ENCODE measurements around the gene ZDHHC11. TPM values are rescaled to one million over a fixed set of nuclear protein-coding genes. Genes with fewer than 3 reads are reported as not detected.

The ZDHHC11 gene
- total and polyA plus RNA-seq, 2 of the 4 experiments (the other 2 are of a cell fraction) = 0.36 to 1.6 TPM

GRCh38 chr5:801472-801871 lies 49.3 kb downstream of the ZDHHC11 start:
- Histone ChIP-seq H3K23ac (ENCODE audit: low read depth, low read length) (no peak overlapping the region), H2BK120ac (ENCODE audit: low read depth, low read length) (no peak overlapping the region), H2BK5ac (ENCODE audit: low read depth, low read length, poor library complexity, severe bottlenecking) (no peak overlapping the region), H2BK15ac (ENCODE audit: low read depth, low read length) (no peak overlapping the region), H3K9ac (ENCODE audit: low read depth, low read length) (no peak overlapping the region), H3K56ac (ENCODE audit: extremely low read depth, insufficient read depth, low read length) (no peak overlapping the region), H3K79me1 (ENCODE audit: low read depth in 1 of 2, low read length in 2 of 2) (no peaks in the 10 kb centered on the region), H3K27ac (ENCODE audit: insufficient read depth, low read length) (no peak overlapping the region), H3K4ac (ENCODE audit: low read depth, low read length) (no peak overlapping the region), H3K4me3 (ENCODE audit: insufficient read depth, low read depth, low read length) (no peak overlapping the region), H4K5ac (ENCODE audit: low read depth, low read length) (no peak overlapping the region), H3K36me3 (ENCODE audit: control insufficient read depth, insufficient read depth, low read length) (no peaks in the 10 kb centered on the region), H3K27me3 (ENCODE audit: control insufficient read depth, insufficient read depth, low read length) (peaks cover 3% of the 10 kb centered on the region; the same call in 1 of the 2 replicates), H3K18ac (ENCODE audit: low read depth, low read length) (no peak overlapping the region), H3K4me1 (ENCODE audit: control insufficient read depth, insufficient read depth, low read length) (no peaks in the 10 kb centered on the region), H3K9me3 (ENCODE audit: control insufficient read depth, insufficient read depth, low read length) (no peaks in the 10 kb centered on the region), H2BK20ac (ENCODE audit: low read depth, low read length) (no peak overlapping the region), H4K8ac (ENCODE audit: low read depth in 2 of 2, low read length in 2 of 2) (no peak overlapping the region), H2AK5ac (ENCODE audit: low read depth, low read length) (no peak overlapping the region), H3K9me1 (ENCODE audit: insufficient read depth, low read length) (no peaks in the 10 kb centered on the region), H2AFZ (replicated peaks; ENCODE audit: low read length, poor library complexity) (no peak overlapping the region), H4K20me1 (ENCODE audit: insufficient read depth, low read length) (no peaks in the 10 kb centered on the region), H4K91ac (ENCODE audit: insufficient read depth, low read depth, low read length) (no peak overlapping the region), H2AK9ac (replicated peaks; ENCODE audit: low read depth, low read length, poor library complexity) (no peak overlapping the region), H3K14ac (replicated peaks; ENCODE audit: low read depth, low read length) (no peak overlapping the region), H3K4me2 (ENCODE audit: low read depth, low read length) (no peak overlapping the region; the same call in 1 of the 2 replicates)
- DNase-seq (no peak), ATAC-seq (ENCODE audit: low read depth) (no peak)
- WGBS, 2 experiments (ENCODE audit: extremely low coverage in 2 of 2, insufficient read length in 1 of 2) = no CpG with 5 or more reads among the region's 6 CpGs
- BruUV-seq (replicated peaks) = no TSS peak
- dilution Hi-C loops (cut with HindIII; ENCODE audit: low sequenced_read_pairs, unreplicated experiment) = no loop called here
- intact Hi-C loops (cut with micrococcal nuclease) = no loop called here
- TF ChIP-seq RCOR1 (IDR thresholded peaks at IDR 0.05; ENCODE audit: insufficient replicate concordance, low read length) (no peak), USF2 (IDR thresholded peaks at IDR 0.05; ENCODE audit: low read depth, low read length) (no peak), POLR2A (IDR thresholded peaks at IDR 0.05; ENCODE audit: low read depth, low read length) (no peak), SMC3 (IDR thresholded peaks at IDR 0.05; ENCODE audit: low read depth, low read length) (no peak), NFE2L2 (IDR thresholded peaks at IDR 0.05; ENCODE audit: low read depth, low read length) (no peak), RFX5 (IDR thresholded peaks at IDR 0.05; ENCODE audit: low read depth, low read length) (no peak), CHD1 (IDR thresholded peaks at IDR 0.05; ENCODE audit: low read depth, low read length) (no peak), MAZ (IDR thresholded peaks at IDR 0.05; ENCODE audit: borderline replicate concordance, low read depth, low read length) (no peak), FOS (IDR thresholded peaks at IDR 0.05; ENCODE audit: low read depth, low read length) (no peak), RAD21 (IDR thresholded peaks at IDR 0.05; ENCODE audit: low read length) (no peak), MAFK (IDR thresholded peaks at IDR 0.05; ENCODE audit: low read depth, low read length) (no peak), MXI1 (IDR thresholded peaks at IDR 0.05; ENCODE audit: borderline replicate concordance, low read depth, low read length) (no peak)
- in situ Hi-C loops (cut with MboI; ENCODE audit: low sequenced_read_pairs) = no loop called here
- ChIA-PET CTCF (no interaction called here), POLR2A (ENCODE audit: unreplicated experiment) (no interaction called here)
